Endodermal cell (in vitro differentiated cells): ENCODE results near the gene HMGB2. TPM values are rescaled to one million over a fixed set of nuclear protein-coding genes. Genes with fewer than 3 reads are reported as not detected.

Experiments used
- DNase-seq: peaks from one replicate; pipeline ENCODE4 v3.0.0-alpha.2; 2017
- H3K27ac ChIP-seq: 2 replicates; pipeline ENCODE4 v1.5.1; 2013; ENCODE audit warnings: mild to moderate bottlenecking, low read depth, low read length, moderate library complexity
- H3K27me3 ChIP-seq: 2 replicates; pipeline ENCODE4 v1.6.1; 2013; ENCODE audit warnings: mild to moderate bottlenecking, low read length, moderate library complexity; ENCODE audit not compliant: insufficient read depth, control insufficient read depth, poor library complexity, severe bottlenecking
- H3K36me3 ChIP-seq: 2 replicates; pipeline ENCODE4 v1.7.0; 2013; ENCODE audit warnings: mild to moderate bottlenecking, low read length, moderate library complexity; ENCODE audit not compliant: control insufficient read depth, insufficient read depth
- H3K4me1 ChIP-seq: one replicate; pipeline ENCODE4 v1.7.0; 2013; ENCODE audit warnings: low read length; ENCODE audit not compliant: control insufficient read depth, insufficient read depth
- H3K4me3 ChIP-seq: 2 replicates; pipeline ENCODE4 v1.5.1; 2013; ENCODE audit warnings: mild to moderate bottlenecking, low read length, moderate library complexity
- H3K9ac ChIP-seq: 2 replicates; pipeline ENCODE4 v1.6.1; 2013; ENCODE audit warnings: mild to moderate bottlenecking, low read length, moderate library complexity; ENCODE audit not compliant: poor library complexity, severe bottlenecking; ENCODE audit errors: extremely low read depth
- H3K9me3 ChIP-seq: 2 replicates; pipeline ENCODE4 v1.6.1; 2013; ENCODE audit warnings: mild to moderate bottlenecking, low read length, moderate library complexity; ENCODE audit not compliant: control insufficient read depth
- H3K27ac Mint-ChIP-seq: 2 replicates; pipeline ENCODE4 v1.8.0; 2020; ENCODE audit warnings: mixed read lengths
- H3K27me3 Mint-ChIP-seq: 2 replicates; pipeline ENCODE4 v1.8.0; 2021; ENCODE audit warnings: mild to moderate bottlenecking, mixed read lengths; ENCODE audit not compliant: insufficient read depth
- H3K36me3 Mint-ChIP-seq: 2 replicates; pipeline ENCODE4 v1.8.0; 2020; ENCODE audit warnings: low read depth, mixed read lengths
- H3K4me1 Mint-ChIP-seq: 2 replicates; pipeline ENCODE4 v1.8.0; 2020; ENCODE audit warnings: mixed read lengths
- H3K4me3 Mint-ChIP-seq: 2 replicates; pipeline ENCODE4 v1.8.0; 2020; ENCODE audit warnings: mild to moderate bottlenecking, moderate library complexity, mixed read lengths
- H3K9me3 Mint-ChIP-seq: 2 replicates; pipeline ENCODE4 v1.8.0; 2020; ENCODE audit warnings: mild to moderate bottlenecking, mixed read lengths
- CTCF ChIP-seq: fragments of 200-600 bp; sonication (generic); conservative IDR thresholded peaks from 2 replicates; pipeline ENCODE4 v1.5.0; 2021; ENCODE audit warnings: antibody characterized with exemption, mild to moderate bottlenecking
- WGBS, 2 experiments: methylation state at CpG; one replicate each; pipeline versions ENCODE4 v1.1.5 to v1.1.7; 2013; ENCODE audit warnings: missing lambda C conversion rate in 2 of 2, mixed read lengths in 1 of 2; ENCODE audit not compliant: insufficient coverage in 1 of 2, insufficient read length in 1 of 2; 5-methylcytosine and 5-hydroxymethylcytosine counted together
- long read RNA-seq, 4 experiments: library from polyadenylated mRNA in 2 of 4; library from RNA in 1 of 4; library from capped mRNA in 1 of 4; stranded (forward) in 3 of 4; unstranded in 1 of 4; transcript quantifications; one replicate each; pipeline ENCODE4 v2.0.0, GENCODE V29; 2020 to 2021; ENCODE audit warnings: inconsistent platforms in 1 of 4
- polyA plus RNA-seq, 2 experiments: library from polyadenylated mRNA; stranded (reverse); fragments of 50-300 nt; gene quantifications; one replicate each; pipeline ENCODE4 v1.2.3, GENCODE V29; 2013
- total RNA-seq, 2 donors: library from RNA; stranded (reverse); fragmentation: NEBNext Ultra II Directional in 1 of 2; extraction: Animal tissue kit (Norgen Biotek cat#: 25700) in 1 of 2; gene quantifications; 2 replicates in 1 of 2; 3 replicates in 1 of 2; pipeline ENCODE4 v1.2.1, GENCODE V29; 2021

Gene HMGB2
- 100 to 1,000 TPM; 236 to 425 TPM for total RNA-seq
- 613 TPM for polyA plus RNA-seq (2013, experiment 1 of 2)
- 626 TPM for polyA plus RNA-seq (2013, experiment 2 of 2)
- long read RNA-seq, experiment 1, transcript HMGB2-205 (3 exons, 1,841 nt) = minor isoform, 25 of 261 reads
- long read RNA-seq, experiment 1, transcript HMGB2-202 (4 exons, 1,032 nt) = minor isoform, 10 of 261 reads
- long read RNA-seq, experiment 1, transcript HMGB2-201 (5 exons, 1,889 nt) = major isoform, 64 of 261 reads
- long read RNA-seq, experiment 1, partial matches to known transcripts = 97 of 261 reads
- long read RNA-seq, experiment 1, other reads (novel, unspliced or antisense) = 62 of 261 reads
- long read RNA-seq, experiment 2, transcript HMGB2-203 (5 exons, 1,175 nt) = minor isoform, 11 of 211 reads
- long read RNA-seq, experiment 2, transcript HMGB2-202 (4 exons, 1,032 nt) = minor isoform, 5 of 211 reads
- long read RNA-seq, experiment 2, transcript HMGB2-201 (5 exons, 1,889 nt) = major isoform, 189 of 211 reads
- long read RNA-seq, experiment 2, partial matches to known transcripts = 3 of 211 reads
- long read RNA-seq, experiment 2, other reads (novel, unspliced or antisense) = 3 of 211 reads
- long read RNA-seq, experiment 3, transcript HMGB2-201 (5 exons, 1,889 nt) = major isoform, 209 of 242 reads
- long read RNA-seq, experiment 3, transcript HMGB2-203 (5 exons, 1,175 nt) = minor isoform, 16 of 242 reads
- long read RNA-seq, experiment 3, partial matches to known transcripts = 5 of 242 reads
- long read RNA-seq, experiment 3, other reads (novel, unspliced or antisense) = 8 of 242 reads
- long read RNA-seq, experiment 4, transcript HMGB2-202 (4 exons, 1,032 nt) = minor isoform, 18 of 1,380 reads
- long read RNA-seq, experiment 4, transcript HMGB2-201 (5 exons, 1,889 nt) = major isoform, 1,274 of 1,380 reads
- long read RNA-seq, experiment 4, transcript HMGB2-203 (5 exons, 1,175 nt) = minor isoform, 64 of 1,380 reads
- long read RNA-seq, experiment 4, partial matches to known transcripts = 1 of 1,380 reads
- long read RNA-seq, experiment 4, other reads (novel, unspliced or antisense) = 23 of 1,380 reads

- Mint-ChIP-seq H3K27me3 (peaks cover 2% of the 10 kb centered on the region), H3K27ac (peak within 1 kb of the TSS; percentile 100), H3K9me3 (no peaks in the 10 kb centered on the region), H3K36me3 (peaks cover 38% of the 10 kb centered on the region), H3K4me3 (peak within 1 kb of the TSS; percentile 99), H3K4me1 (peaks cover 22% of the 10 kb centered on the region)
- DNase-seq = peak; percentile 100
- no peaks in the 10 kb centered on the region for H3K9me3 ChIP-seq
- 0% methylated on average over 24 to 61 of the region's 61 CpGs for WGBS, 2 experiments
- peaks cover 38% of the 10 kb centered on the region for H3K36me3 ChIP-seq
- H3K27me3 ChIP-seq = no peaks in the 10 kb centered on the region
- peak within 1 kb of the TSS; percentile 95 for H3K9ac ChIP-seq
- H3K4me1 ChIP-seq = no peaks in the 10 kb centered on the region
- peak within 1 kb of the TSS; percentile 94 for H3K4me3 ChIP-seq
- TF ChIP-seq CTCF = no peak
- peak within 1 kb of the TSS; percentile 99 for H3K27ac ChIP-seq
These were observed at the start of gene HMGB2 for GRCh38 chr4:173334085-173334890. TSS of gene HMGB2 (minus strand) at chr4:173334358. CDS start at chr4:173333649, 709 bp downstream.

GRCh38 chr4:173382349-173382748 is 48.2 kb upstream of the HMGB2 start:
- no peak for DNase-seq
- Mint-ChIP-seq H3K36me3 (no peaks in the 10 kb centered on the region), H3K9me3 (no peaks in the 10 kb centered on the region), H3K27me3 (no peaks in the 10 kb centered on the region), H3K27ac (no peak overlapping the region), H3K4me1 (peaks cover 11% of the 10 kb centered on the region), H3K4me3 (no peak overlapping the region)
- no peaks in the 10 kb centered on the region for H3K4me1 ChIP-seq
- no peak overlapping the region for H3K27ac ChIP-seq
- no peak overlapping the region for H3K9ac ChIP-seq
- WGBS, 2 experiments = 79 to 100% methylated on average over 1 to 3 of the region's 4 CpGs
- no peaks in the 10 kb centered on the region for H3K27me3 ChIP-seq
- H3K36me3 ChIP-seq = no peaks in the 10 kb centered on the region
- H3K9me3 ChIP-seq = no peaks in the 10 kb centered on the region
- H3K4me3 ChIP-seq = no peak overlapping the region
- TF ChIP-seq CTCF = no peak

GRCh38 chr4:173381610-173382009 is 47.5 kb upstream of the HMGB2 start:
- no peaks in the 10 kb centered on the region for H3K27me3 Mint-ChIP-seq
- no peaks in the 10 kb centered on the region for H3K9me3 Mint-ChIP-seq
- H3K4me3 Mint-ChIP-seq = no peak overlapping the region
- H3K36me3 Mint-ChIP-seq = no peaks in the 10 kb centered on the region
- Histone ChIP-seq H3K36me3 (no peaks in the 10 kb centered on the region), H3K4me3 (no peak overlapping the region), H3K9me3 (no peaks in the 10 kb centered on the region), H3K9ac (no peak overlapping the region), H3K27ac (no peak overlapping the region), H3K27me3 (no peaks in the 10 kb centered on the region), H3K4me1 (no peaks in the 10 kb centered on the region)
- no peak overlapping the region for H3K27ac Mint-ChIP-seq
- no peak for TF ChIP-seq CTCF
- 44% methylated on average over 1 of the region's 1 CpG; no CpG with 5 or more reads in 1 of the 2 experiments for WGBS, 2 experiments
- H3K4me1 Mint-ChIP-seq = peaks cover 11% of the 10 kb centered on the region
- DNase-seq = no peak
